Endothelial cell of umbilical vein (primary cell): ENCODE results near the gene HDGFL2.
"Not testable (repeated sequence)": the region's sequence is repeated elsewhere in the genome, so short reads cannot be mapped to it uniquely, and the experiment has no call there.

Source experiments
- POLR2A ChIP-seq: IDR thresholded peaks from 2 replicates; pipeline ENCODE4 v1.6.1; 2012; ENCODE audit warnings: low read depth, mild to moderate bottlenecking, control low read depth, low read length
- POLR2AphosphoS5 ChIP-seq: IDR thresholded peaks from 2 replicates; pipeline ENCODE4 v1.6.1; 2012; ENCODE audit warnings: low read depth, mild to moderate bottlenecking, control low read depth, low read length, moderate library complexity; ENCODE audit not compliant: insufficient read depth
- TF ChIP-seq, protein P1 (sequence below), 2 donors: IDR thresholded peaks; 1 replicate in 1 of 2; 2 replicates in 1 of 2; pipeline ENCODE4 v1.5.1; 2011; ENCODE audit warnings: low read length in 2 of 2, mild to moderate bottlenecking in 2 of 2, moderate library complexity in 2 of 2, control low read depth in 1 of 2, inconsistent platforms in 1 of 2, low read depth in 1 of 2; ENCODE audit not compliant: insufficient read depth in 1 of 2; ENCODE audit errors: extremely low read depth in 1 of 2

DNA sequence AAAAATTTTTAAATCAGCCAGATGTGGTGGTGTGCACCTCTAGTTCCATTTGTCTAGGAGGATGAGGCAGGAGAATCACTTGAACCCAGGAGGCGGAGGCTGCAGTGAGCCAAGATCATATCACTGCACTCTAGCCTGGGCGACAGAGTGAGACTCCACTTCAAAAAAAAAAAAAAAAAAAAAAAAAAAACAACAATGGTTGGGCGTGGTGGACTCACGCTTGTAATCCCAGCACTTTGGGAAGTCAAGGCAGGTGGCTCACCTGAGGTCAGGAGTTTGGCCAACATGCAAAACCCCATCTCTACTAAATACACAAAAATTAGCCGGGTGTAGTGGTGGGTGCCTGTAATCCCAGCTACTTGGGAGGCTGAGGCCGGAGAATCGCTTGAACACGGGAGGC is 55.3 kb downstream of the HDGFL2 start:
- TF ChIP-seq, protein P1, sequence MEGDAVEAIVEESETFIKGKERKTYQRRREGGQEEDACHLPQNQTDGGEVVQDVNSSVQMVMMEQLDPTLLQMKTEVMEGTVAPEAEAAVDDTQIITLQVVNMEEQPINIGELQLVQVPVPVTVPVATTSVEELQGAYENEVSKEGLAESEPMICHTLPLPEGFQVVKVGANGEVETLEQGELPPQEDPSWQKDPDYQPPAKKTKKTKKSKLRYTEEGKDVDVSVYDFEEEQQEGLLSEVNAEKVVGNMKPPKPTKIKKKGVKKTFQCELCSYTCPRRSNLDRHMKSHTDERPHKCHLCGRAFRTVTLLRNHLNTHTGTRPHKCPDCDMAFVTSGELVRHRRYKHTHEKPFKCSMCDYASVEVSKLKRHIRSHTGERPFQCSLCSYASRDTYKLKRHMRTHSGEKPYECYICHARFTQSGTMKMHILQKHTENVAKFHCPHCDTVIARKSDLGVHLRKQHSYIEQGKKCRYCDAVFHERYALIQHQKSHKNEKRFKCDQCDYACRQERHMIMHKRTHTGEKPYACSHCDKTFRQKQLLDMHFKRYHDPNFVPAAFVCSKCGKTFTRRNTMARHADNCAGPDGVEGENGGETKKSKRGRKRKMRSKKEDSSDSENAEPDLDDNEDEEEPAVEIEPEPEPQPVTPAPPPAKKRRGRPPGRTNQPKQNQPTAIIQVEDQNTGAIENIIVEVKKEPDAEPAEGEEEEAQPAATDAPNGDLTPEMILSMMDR (IDR thresholded peaks at IDR 0.05; ENCODE audit: extremely low read depth in 1 of 2, insufficient read depth in 1 of 2, low read depth in 1 of 2, low read length in 2 of 2) = not testable (repeated sequence)
- TF ChIP-seq POLR2A, POLR2AphosphoS5: not testable (repeated sequence)
